OCI-M2 (cell line): Measurements from ENCODE around the gene MAPKAPK3.

Experiments
- DNase-seq: peaks from one replicate; lab custom pipeline; 2025; ENCODE audit not compliant: unreplicated experiment; lab: John Stamatoyannopoulos, UW

MAPKAPK3 gene

DNA sequence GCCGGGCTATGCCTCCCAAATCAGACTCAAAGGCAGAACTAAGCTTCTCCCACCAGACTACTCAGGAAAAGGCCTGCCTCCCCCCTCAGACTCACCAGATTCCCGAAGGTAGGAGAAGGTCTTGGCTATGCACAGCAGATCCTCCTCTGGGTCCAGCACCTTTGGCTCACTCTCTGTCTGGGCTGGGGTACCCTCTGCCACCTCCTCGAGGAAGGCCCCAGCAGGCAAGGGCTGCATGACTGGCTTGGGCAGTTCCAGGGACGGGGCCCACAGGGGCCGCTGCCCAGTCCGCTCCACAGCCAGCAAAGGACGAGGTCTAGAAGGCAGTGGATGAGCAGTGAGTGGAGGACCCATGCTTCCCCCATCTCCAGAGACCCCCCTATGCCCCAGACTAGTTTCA is 8.7 kb upstream of the MAPKAPK3 start:
- DNase-seq: no peak

DNA sequence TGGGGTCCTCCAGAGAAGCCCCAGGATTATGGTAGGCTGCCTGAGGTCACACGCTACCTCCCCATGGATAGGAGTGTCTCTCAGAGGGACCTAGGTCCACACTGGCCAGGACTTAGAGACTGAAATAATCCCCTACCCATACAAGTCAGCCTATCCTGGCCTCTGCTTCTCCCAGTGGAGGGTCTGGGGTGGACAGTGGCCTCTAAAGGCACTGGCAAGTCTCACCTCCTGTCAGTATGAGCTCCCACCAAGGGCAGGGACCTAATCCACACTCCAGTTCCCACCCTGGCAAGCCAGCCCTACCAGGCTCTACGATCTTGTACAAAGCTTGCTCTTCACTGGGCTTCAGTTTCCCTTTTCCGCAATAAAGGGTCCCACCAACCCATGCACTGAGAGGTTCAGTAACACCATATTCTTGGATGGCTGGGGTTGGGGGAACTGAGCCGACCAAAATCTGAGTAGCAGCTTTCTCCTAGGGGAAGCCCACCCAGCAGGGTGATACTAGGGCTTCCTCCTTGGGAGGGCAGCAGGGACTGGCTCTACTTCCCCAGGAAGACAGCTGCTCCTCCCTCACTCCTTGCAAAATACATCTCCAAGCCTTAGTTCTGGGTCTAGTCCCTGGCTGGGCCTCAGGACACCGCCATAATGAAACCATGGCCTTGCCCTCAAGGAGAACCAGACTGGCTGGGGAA is 7.7 kb upstream of the MAPKAPK3 start:
- DNase-seq: no peak

DNA sequence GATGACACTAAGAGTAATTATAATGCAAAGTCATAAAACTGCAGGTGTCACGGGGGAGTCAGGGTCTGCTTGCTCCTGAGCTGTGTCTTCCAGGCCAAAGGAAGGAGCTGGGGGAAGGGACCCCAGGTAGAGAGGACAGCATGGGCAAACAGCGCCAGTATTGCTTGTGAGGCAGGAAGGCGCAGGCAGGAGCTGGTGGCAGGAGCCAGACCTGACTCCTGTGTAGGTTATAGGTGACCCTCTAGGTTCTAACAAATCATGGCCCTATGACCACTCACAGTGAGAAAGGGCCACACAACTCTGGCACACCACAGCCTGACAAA is 7.2 kb upstream of the MAPKAPK3 start:
- no peak for DNase-seq

DNA sequence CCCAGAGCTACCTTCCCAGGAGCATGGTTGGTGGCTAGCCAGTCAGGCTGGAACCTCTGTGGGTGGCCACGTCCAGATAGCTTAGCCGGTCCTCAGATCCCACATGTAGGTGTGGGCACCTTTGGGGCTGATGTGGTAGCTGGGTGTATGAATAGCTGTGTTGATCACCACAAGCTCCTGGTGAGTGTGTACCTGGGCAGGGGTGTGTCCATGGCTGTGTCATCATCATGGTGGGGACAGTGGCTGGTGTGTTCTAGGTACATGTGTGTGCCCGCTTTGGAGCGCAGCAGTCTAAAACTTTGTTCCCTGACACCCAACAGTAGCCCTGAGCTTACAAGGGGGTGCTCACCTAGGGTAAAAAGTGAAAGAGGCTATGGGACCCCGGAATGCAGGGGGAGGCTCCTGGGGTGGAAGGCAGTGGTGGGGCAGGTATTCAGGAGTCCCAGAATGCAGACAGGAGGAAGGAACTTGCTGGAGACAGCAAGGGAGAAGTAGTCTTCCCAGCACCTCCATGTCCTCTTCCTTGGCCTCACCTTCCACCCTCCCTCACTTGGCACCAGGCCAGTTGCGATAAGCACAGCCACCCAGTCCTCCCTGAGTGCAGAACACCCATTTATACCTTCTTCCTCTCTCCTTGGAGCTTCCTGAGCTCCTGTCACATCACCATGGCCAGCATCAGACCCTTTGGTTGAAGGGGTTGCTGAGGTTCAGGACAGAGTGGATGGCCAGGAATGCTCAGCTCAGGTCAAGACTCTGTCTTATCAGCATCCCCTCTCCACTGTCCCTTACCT is 6.6 kb upstream of the MAPKAPK3 start:
- DNase-seq: no peak

DNA sequence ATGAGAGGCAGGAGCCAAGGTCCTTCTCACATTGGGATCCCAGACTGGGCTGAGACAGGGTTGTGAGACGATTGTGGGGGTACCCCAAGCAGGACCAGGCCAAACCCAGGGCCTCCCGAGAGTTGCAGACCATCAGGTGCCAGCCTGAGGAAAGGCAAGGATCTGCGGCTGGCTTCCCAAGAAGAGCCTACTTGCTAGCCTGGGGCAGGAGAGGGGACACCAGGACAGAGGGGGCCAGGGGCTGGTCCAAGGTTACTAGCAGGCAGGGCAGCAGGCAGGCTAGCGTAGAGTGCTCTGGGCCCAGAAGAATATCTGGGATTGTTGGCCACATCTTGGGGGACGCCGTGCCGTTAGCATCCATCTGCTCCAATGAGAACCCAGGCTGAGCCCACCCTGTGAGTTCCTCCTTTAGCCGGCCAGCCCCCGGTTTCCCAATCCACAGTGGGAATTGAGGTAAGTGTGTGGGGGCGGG is 5.9 kb upstream of the MAPKAPK3 start:
- no peak for DNase-seq

DNA sequence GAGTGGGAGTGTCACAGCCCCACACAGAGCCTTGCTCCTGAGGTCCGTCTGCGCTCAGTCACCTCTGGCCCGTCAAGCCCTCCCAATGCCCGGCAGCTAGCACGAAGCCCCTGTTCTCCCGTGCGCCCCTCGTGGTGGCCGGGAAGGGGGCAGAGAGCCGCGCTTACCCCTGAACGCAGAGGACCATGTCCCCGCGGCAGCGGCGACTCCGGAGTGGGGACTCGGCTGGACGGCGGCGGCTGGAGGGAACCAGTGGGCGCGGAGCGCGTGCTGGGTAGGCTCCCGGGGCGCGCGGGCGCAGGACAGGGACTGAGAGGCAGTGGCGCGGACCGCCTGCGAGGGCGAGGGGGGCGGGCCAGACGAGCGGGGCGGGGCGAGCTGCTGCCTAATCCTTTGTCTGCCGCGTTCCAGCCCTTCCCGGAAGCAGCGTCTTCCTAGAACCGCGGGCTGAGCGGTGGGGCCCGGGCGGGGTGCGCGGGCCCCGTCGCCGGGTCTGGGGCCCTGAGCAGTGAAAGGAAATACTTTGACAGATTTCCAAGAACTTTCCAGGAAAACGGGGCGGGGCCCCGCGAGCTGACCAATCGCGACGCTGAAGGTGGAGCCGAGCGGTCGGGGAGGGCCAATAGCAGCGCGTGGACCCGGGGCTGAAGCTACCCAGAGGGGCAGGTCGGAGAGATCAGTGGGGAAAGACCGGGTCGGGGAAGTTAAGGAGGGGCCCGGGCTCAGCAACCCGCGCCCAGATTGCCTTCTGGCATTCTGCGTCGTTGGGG is 5.3 kb upstream of the MAPKAPK3 start, which contains the start of gene CISH:
CISH (minus strand) TSS at position 311 of the 770 bp plus-strand sequence; CDS start at position 187, 124 bp downstream.
- peak; percentile 59 for DNase-seq

DNA sequence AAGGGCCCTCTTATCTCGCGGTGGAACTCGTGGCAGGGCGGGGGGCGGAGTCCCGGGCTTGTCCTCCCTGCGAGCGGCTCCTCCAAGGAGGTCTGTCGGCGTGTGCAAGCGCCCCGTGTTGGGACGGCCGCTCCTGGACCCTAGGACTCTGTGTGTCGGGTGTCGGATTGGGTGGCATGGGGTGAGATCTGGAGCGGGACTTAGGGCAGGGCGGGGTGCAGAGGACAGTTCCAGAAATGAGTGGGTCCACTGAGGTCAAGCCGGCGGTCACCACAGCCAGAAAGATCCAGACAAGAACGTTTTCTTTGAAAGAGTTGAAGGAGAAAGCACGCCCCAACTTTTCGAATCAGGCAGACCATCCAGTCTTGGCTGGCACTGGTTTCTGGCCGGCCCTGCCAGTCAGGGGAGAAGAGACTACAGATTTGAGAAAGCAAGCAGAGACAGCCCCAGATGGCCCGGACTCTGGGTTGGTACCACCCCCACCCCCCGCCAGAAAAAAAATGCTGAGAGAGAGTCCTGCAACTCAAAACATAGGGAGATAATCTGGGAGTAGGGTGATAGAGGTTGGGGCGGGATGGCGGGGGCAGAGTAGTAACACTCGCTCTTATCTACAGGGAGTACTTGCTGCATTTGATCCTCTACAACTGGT is 4.6 kb upstream of the MAPKAPK3 start:
- peak; percentile 35 for DNase-seq

DNA sequence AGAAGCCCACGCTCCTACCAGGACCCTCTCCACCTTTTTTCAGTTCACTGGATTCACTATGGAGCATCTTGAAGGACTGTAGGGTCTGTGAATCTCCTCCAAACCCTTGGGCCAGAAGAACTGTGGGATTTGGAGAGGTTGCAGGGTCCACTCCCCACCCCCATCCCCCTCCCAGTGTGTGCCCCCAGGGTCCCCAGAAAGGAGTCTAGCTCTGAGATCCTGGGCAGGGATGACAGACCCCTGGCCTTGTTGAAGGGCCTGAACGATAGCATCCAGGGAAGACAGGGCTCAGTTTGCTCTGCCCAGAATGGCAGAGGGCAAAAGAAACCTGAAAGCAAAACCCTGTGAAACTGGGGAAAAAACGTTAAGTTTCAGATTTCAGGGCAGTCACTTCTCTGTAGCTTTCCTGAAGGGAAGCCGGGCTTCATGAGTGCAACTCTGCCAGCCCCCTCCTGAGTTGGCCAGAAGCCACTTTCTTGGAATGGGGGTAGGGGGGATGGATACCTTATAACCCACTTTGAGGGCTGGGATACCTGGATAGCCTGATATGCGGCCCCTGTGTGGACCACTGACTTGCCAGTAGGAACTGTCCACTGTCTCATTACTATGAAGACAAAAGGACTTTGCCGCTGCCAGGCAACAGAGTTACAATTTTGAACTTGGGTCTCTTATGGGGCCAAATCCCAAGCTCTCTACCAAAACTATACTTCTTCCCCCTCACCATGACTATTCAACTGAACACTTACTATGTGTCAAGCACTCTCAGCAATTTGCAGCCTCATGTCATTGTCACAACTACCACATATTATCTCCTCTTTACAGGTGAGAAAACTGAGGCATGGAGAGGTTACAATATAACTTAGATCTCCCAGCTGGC is 3.7 kb upstream of the MAPKAPK3 start:
- DNase-seq: no peak

DNA sequence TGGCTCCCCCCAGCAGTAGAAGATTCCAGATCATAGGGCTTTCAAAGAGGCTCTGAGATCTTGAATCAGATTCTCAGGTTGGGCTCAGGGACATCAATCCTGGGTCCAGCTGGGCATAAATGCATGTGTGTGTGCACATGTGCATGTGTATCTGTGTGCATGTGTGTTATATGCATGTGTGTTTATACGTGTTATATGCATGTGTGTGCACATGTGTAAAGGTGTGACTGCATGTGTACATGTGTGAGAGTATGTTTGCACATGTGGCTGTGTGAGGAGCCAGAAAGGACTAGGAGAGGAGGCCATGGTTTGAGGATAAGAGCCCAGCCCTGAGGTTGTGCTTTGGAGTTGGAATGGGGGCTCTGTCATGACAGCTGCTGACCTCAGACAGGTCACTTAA is 1.8 kb upstream of the MAPKAPK3 start:
- DNase-seq: no peak

DNA sequence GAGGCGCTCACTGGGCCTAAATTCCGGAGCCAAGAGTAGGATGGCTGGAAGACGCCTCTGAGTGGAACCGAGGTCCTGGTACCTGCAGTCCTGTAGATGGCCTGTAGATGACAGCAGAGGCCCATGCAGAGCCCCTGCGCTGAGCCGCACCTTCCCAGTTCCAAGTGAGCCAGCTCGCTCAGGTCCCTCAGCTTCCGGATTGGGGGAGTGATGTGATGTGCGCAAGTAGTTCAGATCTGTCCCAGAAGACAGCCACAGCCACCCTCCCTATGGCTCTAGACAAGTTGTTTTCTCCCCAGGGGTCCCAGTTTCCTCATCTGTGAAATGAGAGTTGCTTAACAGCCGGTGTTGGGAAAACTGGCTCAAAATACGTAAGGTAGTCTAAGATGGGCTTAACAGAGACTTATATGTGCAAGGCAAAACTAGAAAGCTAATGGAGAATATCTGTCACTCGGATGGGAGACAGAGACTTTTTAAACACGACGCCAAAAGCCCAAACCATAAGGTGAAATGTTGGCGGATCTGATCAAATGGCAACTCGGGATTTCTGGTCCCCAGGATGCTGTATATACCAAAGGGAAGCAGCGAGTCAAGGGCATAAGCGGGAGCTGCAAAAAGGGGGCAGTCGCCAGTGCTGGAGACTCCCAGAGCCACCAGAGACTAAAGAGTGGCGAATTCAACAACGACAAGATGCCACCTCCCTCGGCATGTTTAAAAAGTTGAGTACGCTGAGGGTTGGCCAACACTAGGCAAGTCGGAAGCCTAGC is 765 bp upstream of the MAPKAPK3 start:
- peak; percentile 54 for DNase-seq

DNA sequence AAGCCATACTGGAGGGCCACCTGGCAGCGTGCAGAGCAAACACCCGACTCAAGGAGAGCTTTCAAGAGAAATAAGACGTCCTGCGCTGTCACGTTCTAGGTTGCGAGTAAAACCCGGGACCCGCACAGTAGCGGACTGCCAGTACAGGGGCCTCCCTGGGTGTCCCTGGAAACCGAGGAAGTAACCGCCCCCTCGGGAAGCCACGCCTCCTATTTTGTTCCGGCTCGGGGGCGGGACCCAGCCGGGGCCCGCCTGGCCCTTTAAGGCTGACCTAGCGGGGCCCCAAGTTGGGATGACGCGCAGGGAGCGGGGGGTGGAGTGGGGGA is 218 bp upstream of the MAPKAPK3 start:
- peak; percentile 74 for DNase-seq

DNA sequence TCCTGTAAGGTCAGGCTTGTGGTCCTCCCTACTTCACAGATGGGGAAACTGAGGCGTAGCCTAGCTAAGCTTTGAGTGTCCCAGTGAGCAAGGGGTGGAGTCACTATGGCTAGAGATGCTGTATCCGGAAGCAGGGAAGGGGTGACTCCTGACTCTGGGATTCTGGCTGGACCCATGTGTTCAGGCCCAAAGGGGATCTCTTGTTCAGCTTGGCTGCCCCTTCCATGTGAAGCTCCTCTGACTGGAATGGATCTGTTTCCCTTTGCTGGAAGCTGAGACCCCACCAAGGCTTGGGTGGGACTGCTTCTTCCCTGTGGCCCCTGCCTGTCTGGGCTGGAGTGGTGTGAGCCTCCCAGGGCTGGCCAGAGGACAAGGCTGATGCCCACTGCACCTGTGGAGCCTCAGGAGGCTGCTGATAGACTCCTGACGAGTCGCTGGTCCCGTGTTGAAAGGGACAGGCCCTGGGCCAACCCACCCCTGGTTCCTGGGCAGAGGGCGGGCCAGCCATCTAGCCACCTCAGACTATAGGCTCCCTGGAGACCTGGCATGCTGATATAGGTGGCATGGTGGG is 1.0 kb downstream of the MAPKAPK3 start:
- no peak for DNase-seq

DNA sequence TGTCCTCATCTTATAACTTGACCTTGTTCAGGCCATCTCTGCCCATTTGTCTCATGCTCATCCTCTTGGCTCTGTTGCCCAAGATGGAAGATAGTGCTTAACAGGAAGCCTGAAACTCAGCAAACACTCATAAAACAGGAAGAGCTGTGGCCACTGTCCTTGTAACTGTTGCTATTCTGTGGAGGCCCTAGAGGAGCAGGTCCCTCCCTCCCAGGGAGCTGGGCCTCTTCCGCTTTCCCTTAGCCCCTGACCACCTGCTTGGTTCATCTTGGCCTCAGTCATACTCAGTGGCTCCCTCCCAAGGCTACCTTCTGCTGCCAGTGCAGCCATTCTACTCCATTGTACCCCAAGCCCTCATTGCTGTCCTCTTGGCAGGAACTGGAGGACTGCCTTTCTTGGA is 3.5 kb downstream of the MAPKAPK3 start:
- no peak for DNase-seq

DNA sequence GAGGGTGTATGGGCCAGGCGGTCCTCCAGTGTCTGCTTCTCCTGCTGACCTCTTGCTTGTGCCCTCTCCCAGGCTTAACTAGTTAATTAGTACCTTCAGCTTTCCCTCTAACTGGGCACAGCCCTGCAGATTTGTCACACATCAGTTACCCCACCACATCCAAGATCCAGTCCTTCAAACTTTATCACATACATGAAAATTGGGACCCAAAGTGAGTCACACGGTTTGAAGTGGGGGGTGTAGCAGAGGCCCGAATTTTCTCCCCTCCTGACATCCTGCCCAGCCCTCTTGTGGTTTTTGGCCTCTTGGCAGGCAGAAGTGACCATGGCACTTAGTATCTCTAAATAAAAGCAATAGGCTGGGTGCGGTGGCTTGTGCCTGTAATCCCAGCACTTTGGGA is 3.9 kb downstream of the MAPKAPK3 start:
- DNase-seq: no peak

DNA sequence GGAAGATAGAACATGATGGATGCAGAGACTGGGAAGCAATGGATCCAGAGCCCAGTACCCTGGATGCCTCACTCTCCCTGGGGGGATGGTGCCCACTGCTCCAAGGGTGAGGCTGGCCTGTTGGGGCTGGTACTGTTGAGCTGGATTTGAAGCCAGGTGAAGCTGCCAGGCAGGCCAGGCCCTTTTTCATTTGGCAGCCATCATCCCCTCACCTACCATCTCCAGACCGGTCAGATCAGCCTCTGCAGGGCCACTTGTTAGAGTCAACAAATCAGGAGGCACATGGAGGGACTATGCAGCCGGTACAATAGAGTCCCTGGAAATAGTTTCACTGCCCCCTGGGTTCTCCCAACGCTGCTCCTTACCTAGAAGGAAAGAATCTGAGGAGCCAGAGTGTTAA is 5.9 kb downstream of the MAPKAPK3 start:
- DNase-seq: no peak

DNA sequence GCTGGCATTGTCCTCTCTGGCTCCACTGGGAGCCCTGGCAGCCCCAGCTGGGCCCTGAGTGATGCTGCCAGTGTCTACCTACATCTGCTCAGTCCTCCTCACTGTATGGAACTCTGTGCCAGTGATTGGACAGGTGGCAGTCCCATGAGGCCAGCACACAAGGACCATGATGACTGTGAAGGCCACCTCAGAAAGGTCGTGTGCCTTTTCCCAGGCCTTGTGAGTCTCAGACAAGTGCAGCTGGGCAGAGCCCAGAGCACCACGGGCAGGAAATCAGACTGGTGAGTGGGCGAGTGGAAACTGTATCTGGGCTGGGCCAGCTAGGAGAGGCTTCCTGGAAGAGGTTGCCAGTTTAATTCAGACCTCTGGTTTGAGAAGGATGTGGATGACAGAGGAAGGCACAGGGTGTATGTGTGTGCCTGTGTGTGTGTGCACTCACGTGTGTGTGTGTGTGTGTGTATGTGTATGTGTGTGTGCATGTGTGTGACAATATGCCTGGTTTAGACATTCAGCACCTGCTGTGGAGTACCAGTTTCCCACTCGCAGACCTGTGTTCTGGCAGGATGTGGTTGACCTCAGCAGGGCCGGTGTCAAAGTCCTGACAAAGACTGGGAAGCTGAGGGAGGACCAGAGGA is 7.0 kb downstream of the MAPKAPK3 start:
- no peak for DNase-seq

DNA sequence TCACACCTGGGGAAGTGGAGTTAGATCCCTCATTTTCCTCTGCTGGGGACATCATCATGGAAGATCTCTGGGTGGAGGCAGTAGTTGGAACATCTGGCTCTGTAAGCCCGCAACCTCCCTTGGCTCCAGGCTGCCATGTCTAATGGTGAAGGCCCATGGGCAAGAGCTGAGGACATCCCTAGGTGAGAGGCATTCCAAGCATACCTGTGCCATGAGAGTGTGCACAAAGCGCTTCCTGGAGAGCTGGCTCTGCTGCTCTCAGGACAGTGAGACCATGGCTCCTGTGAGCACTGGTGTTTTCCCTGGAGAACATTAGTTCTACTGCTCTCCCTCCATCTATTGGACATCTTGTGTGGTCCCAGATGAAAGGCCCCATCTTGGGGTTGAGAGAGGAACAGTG is 7.7 kb downstream of the MAPKAPK3 start:
- DNase-seq: no peak

DNA sequence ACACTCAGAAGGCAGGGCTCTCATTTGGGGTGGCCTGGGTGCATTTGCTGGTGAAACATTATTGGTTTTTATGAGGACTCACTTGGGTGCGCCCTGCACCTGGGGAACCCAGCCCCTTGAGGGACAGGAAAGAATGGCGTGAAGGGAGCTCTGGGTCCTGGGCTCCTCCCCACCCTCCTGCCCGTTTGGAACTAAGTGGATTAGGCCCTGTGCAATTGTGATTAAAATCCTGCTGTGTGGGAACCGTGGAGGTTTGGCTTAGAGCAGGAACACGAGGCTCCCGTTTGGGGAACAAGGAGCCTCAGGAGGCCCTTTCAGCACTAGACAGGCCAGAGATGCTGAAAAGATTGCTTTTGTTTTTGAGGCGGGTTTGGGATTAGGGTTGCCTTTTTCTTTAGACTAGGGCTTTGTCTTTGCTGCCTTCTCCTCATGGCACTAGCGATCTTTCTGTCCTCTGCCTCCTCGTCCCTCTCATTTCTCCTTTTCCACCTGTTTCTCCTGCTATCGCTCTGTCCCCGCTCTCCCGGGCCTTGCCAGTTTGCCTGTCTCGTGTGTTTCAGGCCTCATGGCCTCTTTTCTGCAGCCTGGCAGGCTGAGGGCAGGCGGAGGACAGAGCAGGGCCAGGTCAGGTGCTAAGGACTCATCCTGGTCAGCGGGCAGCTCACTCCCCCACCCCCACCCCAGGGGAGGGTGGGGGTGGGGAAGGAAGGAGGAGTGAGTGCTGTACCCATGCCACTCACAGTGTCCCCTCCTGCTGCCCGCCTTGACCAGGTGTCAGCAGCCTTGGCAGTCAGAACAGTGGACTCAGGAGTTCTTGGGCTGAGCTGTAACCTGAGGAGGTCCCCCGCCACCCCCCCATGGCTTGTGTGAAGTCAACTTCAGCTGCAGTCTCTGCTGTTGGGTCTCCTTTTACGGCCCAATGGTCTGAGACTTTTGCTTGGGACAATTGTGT is 8.6 kb downstream of the MAPKAPK3 start:
- no peak for DNase-seq
